Measurements from ENCODE around the gene TP63.

The TP63 gene

DNA sequence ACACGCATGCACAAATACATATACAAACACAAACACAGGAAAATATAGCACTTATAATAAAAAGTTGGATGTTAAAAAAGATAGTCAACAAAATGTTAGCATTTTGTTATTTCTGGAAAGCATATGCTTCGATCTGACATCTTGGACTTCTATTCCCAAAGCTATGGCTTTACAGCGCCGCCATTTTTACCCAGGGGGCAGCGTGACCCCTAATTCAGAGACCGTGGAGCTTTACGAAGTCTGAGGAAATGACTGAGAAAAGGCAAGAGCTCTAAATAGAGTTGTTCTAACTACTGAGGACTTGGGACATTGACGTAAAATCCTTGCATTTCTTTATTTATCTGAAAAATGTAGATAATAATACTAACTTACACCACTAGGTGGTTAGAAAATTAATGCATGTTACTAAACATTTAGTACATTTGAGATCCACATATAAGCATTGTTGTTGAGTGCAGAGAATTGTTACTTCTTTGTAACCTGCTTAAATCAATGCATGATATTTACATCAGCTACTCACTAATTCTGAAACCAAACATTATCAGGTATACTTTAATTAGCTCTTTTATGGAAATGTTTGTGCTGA, 155.4 kb downstream of the TP63 start:
- no peak for DNase-seq

DNA sequence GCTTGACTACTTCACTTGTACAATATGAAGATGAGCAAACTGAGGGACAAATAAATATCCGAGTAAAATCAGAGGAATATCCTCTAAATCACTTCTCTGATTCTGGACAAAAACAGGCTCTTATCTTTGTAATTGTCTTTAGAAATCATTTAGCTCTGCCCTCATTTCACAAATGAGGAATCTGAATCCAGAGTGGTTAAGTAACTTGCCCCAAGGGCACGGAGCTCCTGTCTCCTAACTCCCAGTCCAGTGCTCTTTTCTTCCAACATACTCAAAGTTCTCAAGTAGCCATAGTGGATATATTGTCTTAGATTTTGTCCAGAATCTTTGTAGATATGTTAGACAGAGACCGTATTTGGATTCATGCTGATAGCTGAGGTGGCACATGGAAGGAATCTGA, 156.0 kb downstream of the TP63 start:
- no peak for DNase-seq

DNA sequence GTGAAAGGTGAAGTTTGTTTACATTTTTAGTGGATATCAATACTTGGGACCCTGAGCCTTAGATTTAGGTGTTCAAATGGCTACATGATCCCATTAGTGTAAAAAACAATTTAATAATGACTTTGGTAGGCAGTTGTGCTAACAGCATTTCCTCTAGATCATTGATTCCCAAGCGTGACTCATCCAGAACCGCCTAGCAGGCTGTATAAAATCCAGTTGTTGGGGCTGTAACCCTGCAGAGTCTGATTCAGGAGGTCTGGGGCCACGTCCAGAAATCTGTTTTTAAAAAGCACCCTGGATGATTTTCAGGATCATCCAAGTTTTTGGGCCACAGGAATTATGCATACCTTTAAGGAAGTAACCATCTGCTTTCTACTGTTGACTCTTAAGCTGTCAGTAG, 156.4 kb downstream of the TP63 start:
- DNase-seq: no peak

DNA sequence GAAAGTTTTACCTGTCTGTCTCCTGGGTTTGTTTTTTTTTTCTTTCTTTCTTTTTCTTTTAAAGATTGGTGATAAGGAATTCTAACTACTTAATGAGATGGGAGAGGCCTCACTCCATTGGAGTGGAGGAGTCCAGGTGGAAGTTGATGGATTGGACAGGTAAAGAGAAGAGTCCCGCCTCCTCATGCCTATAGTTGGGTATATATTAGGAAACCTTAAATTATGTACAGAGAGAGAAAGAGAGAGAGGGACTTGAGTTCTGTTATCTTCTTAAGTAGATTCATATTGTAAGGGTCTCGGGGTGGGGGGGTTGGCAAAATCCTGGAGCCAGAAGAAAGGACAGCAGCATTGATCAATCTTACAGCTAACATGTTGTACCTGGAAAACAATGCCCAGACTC, 158.2 kb downstream of the TP63 start:
- DNase-seq: no peak

DNA sequence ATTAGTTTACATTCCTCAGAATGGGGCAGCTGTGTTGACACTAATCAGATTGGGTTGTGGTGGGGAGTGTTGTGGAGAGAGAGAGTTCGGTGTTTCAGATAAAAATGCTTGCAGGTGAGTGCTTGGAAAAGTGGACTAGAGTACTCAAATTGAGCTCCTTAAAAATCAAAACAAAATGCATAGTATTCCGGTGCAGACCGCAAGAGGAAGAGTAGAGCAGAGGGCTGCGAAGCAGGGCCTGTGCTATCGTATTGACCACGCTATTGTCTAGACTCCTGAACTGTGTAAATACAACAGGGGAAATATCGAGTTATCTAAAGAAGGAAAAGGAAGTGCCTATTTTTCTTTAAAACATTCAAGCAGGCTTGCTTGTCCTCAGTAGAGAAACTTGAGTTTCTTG, 159.5 kb downstream of the TP63 start:
- DNase-seq: no peak

DNA sequence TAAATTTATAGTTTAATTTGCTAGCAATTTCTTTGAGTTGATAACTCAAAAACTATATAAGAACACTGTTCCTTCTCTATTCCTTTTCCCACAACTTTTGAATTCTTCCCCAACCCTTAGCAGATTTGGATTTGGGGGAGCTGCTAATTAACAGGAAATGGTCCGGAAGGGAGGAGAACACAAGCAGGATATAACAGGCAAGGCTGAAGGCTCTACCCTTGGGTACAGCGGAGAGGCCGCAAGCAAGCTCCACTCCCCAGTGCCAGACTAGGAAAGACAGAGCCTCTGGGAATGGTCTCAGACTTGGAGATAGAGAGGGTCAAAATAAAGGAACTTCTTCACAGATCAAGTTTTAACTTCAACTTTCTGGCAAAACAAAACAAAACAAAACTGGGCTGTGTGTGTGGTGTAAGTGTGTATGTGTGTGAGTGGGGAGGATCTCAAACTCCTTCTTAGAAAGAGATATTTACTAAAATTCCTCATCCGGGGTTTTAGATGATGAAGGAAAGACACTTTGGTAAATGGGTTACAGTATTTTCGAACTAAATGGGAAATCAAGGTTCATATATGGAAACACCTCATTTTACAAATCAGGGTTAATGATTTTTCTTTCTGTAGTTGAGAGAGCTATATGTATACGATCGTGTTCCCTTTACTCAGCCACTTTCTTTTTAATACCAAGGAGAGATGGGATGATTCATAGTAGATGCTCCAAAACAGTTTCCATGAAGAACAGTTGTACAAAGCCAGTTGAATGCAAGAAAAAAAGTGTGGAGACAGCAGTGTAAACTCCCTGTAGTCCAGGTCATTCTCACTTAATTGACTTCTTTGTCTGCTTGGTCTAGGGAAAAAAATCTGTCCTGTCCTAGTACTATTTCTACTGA, 161.1 kb downstream of the TP63 start:
- no peak for DNase-seq

DNA sequence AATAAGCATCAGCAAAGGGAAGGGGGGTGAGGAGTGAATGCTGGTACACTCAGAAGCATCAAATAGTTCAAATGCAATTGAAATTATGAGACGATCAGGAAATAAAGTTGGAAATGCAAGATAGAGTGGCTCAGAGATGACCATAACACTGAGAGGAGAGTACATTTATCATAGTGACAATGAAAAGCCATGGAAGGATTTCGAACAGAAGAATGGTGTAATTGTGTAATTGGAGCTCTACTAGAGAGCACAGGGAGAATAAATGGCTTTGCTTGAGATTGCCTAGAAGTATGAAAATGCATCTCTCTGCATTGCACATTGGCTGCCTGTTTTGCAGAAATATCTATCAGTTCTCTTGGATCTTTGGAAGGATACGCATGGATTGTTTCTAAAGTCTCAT, 163.3 kb downstream of the TP63 start:
- no peak for DNase-seq

DNA sequence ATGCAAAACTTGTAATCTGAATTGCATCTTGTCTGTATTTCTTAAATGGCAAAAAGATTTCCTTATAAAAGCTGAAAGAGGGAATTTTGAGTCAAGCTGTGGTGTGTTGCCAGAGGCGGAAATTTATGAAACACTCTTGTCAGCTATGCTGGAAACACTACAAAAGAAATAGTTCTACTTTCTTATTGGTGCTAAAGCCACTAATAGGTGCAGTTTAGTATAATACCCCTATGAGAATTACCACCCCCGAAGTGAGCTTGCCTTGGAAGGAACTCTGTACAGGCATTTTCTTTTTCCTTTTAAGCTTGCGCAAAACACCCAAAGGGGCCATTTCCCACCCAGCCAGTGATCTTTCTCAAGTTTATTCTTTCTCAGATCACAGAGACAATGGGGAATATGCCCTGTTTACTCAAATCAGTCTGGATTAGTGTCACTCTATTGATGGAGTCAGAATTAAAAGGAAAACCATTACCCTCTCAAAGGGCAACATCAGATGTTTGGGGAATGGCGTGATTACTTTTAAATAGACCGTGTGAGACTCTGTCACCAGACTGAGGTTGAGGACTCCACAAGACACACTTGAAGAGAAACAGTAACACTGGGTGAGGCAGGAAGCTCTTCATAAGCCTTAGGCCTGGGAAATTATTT, 166.0 kb downstream of the TP63 start:
- DNase-seq: no peak

DNA sequence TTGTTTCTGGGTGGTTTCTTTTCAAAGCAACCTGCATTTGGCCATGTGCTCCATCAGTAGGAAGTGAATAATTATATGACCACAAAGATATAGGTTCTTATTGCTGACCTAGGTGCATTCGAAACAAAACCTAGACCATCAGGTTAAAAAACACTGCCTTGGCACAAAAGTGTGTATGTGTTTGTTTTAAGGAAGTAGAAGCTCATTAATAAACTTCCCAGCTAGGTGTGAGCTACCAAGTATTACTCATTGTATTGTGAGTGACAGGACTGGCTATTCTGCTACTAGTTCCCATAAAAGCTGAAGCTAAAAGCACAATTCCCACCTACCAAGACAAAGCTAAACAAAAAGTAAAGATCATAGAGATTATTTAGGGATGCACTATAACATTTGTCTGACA, 168.2 kb downstream of the TP63 start:
- no peak for DNase-seq

DNA sequence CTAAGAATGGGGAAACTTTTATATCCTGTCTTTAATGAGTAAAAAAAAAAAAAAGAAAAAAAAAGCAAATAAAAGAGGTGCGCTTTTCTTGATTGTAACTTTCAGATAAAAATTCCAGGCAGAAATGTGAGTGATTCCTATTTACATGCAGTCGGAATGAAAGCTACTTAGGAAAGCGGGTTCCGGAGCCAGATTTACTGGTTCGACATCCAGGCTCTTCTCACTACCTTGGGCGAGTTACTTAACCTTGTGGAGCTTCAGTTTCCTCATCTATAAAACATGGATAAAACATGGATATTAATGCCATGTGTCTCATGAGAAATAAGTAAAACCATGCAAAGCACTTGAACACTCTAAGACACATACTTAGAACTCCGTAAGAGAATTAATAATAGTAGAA, 169.2 kb downstream of the TP63 start:
- no peak for DNase-seq

DNA sequence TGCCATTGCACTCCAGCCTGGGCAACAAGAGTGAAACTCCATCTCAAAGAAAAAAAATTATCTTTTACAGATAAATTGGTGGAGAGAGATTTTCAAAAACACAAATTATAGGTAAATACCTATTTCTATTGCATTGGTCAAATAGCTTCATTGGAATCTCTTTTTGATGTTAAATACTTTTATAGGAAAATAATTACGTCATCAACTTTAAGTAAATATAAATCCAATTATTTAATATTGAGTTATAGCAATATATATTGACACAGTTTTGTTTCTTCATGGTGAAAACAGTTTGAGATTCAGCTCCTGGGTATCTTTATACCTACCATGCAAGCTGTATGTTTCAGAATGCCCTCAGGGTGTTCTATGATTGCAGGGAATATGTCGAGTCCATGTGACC, 172.1 kb downstream of the TP63 start:
- DNase-seq: no peak

DNA sequence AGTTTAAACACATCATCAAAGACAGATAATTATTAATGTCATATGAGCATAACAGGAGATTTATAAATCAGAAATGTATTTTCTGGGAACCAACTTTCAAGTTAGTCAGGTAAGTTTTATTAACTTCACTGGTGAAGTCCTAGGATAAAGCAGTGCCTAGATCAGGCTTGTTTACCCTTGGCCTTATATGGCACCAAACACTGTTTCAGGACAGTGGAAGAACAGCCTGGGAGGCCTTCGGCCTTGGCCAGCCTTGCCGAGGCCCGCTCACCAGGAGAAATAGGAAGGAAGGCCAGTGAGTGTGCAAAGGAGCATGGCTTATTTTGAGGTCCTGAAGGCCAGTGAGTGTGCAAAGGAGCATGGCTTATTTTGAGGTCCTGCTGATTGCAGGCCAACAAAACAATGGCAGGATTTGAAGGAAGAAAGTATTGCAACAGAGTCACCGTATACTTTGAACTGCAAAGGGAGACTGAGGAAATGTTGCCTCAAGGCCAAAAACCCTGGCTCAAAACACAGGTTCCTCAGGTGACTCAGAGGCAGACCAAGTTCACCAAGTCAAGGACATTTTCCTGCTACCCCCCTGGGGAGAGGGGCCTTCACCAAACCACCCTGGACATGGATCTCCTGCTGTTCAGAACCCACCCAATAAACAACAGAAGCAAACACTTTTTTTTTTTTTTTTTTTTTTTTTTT, 174.3 kb downstream of the TP63 start:
- DNase-seq: no peak

DNA sequence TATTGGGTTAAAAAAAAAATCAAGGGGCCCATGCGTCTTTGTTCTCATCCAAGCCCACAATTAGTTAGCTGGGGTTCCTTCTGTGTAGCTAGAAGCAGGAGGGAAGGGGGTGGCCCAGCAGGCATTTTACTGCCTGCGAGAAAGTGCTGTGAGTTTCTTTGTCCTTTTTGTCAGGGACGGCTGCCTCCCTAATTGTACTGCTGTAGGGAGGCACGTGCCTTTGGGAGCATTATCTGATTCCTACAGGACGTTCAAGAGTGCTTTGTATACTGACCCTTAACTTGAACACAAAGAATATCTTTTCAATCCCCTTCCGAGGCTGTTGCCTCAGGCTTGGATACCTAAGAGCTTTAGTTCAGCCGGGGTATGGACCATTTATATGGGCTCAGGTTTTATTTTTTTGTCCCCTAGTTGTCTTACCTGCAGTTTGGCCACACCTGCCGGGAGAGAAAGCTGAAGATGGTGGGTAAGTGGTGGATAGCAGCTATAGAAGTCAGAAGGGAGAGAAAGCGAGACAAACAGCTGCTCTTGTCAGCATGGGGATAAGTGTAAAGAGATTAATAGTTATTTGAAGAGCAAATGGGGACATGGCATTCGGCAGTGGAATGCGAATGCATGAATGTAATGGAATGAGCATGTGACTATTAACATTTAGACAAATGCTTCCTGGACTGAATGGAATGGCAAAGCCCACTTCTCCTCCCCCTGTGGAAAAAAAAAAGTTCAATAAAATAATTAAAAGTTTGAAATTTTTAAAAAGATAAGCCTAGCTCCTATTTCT, 175.2 kb downstream of the TP63 start:
- no peak for DNase-seq

DNA sequence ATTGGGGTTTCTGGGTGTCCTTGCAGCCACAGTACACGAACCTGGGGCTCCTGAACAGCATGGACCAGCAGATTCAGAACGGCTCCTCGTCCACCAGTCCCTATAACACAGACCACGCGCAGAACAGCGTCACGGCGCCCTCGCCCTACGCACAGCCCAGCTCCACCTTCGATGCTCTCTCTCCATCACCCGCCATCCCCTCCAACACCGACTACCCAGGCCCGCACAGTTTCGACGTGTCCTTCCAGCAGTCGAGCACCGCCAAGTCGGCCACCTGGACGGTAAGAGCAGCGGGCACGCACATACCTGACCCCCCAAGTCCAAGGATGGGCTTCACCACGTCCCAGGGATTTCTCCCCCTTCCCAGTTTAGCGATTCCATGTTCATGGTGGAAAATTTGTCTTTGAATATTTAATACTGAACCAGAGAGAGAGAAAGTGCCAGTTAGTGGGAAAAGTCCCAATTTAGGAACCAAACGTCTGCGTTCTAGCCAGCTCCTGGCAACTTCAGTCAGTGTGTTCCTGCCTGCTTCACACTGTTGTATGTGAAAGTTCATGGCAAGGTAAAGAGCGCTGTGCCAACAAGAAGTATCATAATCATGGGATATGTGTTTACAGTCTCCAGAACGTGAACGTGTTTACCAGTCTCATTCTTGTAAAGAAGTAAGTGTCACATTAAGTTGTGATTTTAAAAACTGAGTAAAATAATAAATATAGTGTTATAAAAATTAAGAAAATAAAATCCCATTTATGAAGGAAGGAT, 177.2 kb downstream of the TP63 start:
- DNase-seq: no peak

DNA sequence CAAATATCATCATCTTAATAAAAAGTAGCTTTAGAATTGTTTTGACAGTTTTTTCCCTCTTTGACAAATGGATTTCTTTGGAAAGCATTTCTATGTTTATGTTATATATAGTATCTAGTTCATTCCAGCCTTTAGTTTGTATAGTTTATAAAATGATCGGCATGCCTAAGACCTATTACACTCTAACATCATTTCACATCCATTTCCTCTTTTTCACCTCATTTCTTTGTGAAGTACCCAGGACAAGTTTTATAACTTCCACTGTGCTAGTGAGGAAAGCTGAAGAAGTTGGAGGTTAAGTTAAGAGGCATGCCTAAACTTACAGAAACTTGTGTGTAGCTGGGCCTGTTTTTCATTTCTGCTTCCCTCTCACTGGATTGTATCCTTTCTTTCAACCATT, 178.4 kb downstream of the TP63 start:
- no peak for DNase-seq

DNA sequence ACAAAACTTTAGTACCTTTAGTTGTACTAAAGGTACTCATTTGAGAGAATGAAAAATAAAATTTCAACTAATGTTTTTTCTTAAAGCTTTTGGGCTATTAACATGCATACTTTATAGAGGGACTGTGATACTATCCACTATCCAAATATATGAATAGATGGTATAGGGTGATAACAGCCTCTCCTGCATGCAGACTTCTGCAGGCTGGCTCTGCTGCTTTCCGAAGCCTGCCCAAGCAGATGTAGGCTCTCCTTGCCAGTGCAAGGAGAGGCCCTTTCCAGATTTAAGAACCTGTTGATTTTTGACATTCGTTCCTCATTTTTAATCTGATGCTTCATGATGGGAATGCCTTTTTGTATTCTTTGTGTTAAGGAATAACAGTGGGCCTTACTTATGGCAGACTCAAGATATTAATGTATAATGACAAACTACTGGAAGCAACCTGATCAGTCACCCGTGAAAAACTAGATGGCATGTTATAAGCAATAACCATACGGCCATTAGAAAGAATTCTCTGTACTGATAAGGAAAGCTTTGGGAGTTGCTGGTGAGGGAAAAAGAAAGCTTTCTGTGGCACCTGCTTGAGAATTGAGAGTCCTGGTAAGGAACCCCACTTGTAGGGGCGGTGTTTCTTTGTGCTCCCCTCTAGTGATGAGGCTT, 181.7 kb downstream of the TP63 start:
- no peak for DNase-seq

DNA sequence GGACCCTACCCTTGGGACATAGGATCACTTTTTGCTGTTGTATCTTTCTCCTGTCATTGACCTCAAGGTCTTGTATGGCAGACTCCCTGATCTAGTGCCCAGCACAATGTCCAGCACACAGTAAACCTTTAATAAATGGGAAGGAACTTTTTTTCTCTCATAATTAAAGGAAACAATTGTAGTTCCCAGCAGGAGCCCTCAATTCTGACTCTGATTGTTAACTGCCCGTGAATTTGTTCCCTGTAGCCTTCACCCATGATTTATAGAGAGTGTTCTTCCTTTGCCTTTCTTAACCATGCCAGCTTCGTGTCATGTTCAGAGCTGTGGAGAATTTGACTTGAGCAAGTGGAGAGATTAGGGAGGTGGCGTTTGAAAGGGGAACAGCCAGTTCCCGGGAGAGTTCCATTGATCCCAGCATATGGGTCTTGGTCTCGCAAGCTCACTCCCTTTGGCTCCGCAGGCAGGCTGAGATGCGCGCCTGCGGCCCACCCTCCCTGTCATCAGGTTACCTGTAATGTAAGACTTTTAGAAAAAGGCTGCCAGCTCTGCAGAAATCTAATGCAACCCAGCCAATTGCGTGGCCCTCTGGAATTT, 182.6 kb downstream of the TP63 start:
- no peak for DNase-seq

DNA sequence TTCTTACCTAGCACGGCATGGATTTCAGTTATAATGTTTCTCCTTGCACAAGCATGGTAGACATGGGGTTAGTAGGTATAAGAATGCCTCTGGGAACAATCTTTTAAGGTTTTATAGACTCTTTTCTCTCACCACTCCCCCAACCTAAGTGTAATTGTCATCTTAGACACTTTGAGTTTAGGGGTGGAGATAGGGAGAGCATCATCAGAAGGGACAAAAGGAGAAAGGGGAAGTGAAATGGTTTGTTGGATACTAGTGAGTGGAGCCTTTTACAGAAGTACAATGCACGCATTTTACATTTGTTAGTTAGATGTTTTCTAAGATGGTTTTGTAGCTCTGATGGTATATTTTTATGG, 189.2 kb downstream of the TP63 start:
- no peak for DNase-seq

DNA sequence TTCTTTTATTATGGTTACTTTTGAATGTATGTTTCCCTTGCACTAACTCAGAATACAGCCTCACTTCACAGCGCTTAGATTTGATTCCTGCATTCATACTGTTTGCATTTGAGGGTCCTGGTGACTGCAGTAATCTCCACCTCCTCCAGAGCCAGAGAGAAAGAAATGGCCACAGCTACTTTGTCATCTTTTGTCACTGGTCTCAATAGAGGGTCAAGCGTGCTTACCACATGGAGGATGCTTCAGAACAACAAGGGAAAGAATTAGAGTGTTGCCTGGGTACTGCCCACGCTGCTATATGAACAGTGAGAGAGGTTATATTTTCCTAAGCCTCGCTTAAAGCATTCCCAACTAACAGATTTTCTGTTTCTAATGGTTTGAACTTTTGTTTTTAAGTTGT, 190.1 kb downstream of the TP63 start:
- DNase-seq: no peak

DNA sequence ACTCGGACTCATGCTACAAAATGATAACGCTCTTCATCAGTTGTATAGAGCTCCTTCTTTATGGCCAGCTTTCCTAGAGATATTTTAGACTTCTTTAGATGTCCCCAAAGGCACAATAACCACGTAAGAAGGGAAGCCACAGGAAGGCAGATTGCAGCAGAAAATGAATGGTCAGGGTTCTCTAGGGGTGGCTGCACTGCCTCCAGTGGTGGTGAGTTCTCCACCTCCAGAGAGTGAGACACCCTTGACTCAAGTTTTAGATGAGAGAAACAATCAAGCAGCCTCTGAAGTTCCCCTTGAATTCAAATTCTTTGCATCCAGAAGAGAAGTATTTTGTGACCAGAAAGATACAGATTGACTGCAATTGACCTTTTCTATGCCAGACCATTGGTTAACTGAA, 191.5 kb downstream of the TP63 start:
- DNase-seq: no peak
